ENCODE measurements around the gene NIT2.
A peak's percentile ranks its signal among the peaks of the same experiment; 100 is the strongest.
"Not testable (repeated sequence)": the region's sequence is repeated elsewhere in the genome, so short reads cannot be mapped to it uniquely, and the experiment has no call there.

The NIT2 gene, protein sequence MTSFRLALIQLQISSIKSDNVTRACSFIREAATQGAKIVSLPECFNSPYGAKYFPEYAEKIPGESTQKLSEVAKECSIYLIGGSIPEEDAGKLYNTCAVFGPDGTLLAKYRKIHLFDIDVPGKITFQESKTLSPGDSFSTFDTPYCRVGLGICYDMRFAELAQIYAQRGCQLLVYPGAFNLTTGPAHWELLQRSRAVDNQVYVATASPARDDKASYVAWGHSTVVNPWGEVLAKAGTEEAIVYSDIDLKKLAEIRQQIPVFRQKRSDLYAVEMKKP

DNA sequence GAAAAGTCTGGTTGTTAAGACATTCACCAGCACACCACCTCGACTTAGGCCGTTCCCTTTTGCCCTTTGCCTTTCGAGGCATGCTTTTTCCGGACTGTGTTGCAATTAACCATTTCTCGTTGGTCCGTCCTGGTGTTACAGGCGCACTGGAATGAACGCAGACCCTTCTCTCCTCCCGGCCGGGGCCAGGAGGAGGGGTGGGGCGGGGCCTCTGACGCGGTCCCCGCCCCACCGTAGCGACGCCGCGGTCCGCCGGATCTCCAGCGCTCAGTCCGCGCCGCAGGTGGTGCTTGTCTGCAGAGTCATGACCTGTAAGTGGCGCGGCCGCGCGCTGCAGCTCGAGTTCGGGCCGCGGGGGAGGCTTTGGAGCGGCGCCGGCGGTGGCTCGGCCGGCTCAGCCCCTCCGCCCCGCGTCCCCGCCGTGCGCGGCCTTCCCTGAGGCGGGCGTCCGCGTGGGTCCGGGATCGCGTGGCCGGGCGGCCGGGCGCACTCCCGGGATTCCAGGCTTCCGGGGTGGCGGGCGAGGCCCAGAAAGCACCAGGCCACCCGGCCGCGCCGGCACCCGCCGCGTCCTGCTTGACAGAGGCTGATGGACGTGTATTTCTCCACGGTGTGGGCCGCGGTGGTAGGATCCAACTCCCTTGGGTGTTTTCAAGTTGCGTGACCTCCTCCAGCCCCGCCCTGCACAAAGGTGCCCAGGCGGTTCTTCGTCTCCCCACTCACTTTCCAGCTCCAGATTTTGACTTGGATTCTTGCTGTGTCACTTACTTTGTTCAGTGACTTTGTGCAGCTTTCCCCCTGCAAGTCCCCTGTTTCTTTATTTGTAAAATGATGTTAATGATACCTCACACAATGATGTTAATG, at the start of gene NIT2:
TSS of gene NIT2 (plus strand) at position 270 of the 864 bp plus-strand sequence. CDS start at position 305, 35 bp downstream.
- peak; percentile 77 to 78 for DNase-seq (ENCODE audit: low read depth in 2 of 2)

DNA sequence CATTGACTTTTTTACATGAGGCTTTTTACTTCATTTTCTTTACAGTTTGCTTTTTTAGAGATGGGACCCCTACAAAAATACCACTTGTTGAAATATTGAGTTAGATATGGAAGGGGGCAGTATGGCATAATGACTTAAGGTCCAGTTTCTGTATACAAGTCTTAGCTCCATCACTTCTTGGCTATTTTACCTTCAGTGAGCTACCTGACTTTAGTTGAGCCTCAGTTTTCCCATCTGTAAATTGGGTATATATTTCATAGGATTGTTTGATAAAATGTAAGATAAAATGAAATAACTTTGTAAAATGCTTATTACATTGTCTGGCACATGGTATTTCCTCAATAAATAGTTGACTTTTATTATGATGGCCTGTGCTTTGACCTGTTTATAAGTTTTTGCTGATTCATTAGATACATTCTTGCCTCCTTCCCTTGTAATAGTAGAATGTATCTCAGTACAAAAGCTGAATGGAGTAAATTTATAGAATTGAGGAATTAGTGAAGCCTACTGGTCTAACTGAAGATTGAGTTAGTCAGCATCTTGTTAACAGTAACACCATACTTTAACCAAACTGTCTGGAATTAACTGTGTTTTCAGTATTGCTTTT, 46.2 kb upstream of the NIT2 start:
- no peak for DNase-seq (ENCODE audit: low read depth in 2 of 2)

DNA sequence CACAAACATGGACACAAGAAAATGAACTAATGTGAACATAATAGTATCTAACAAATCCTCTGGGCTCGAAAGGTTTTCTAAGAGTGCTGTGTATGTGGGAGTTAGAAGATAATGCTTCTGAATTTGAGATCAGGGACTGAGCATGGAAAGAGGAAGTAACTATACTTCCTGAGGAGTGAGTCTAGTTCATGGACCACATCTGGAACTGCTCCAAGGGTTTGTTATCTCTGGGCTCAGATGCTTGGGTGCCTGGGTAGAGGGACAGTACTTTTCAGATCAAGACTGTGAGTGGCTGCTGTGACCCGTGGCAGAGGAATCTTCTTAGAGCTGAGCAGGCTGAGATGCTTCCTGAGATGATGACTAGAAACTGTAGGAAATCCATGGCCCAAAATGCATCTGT, 45.2 kb upstream of the NIT2 start:
- DNase-seq (ENCODE audit: low read depth in 2 of 2): no peak

DNA sequence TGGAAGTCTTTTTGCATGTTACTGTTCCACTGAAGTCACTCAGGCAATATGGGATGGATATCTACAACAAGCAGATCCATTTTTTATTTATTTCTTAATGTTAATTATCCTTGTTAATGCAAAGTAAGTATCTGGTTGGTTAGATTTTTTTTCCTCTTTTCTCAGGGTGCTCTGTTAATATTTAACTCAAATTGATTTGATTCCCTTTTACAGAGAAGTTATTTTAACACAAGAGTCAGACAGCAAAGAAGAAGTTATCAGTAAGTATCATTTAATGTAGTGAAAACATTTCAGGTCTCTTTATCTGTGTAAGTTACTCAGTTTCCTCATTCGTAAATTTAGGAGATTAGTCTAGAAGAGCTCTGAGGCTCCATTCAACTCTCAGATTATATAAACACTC, 39.5 kb upstream of the NIT2 start:
- DNase-seq (ENCODE audit: low read depth in 2 of 2): no peak

DNA sequence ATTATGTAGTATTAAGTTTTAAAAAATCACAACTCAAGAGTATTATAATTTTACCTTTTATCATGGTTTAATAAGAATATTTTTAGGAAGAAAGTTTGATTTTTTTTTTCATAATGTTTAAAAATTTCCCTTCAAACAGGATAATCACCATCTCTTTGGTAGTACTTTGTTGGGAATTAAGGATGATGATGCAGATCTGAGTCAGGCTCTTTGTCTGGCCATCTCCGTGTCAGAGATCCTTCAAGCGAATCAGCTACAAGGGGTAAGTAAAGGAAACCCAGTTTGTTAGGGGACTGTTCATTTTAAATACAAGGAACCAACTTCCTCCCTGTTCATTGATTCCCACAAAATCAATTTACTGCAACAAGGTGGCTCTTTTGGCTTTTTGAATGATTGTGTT, 36.8 kb upstream of the NIT2 start:
- no peak for DNase-seq (ENCODE audit: low read depth in 2 of 2)

DNA sequence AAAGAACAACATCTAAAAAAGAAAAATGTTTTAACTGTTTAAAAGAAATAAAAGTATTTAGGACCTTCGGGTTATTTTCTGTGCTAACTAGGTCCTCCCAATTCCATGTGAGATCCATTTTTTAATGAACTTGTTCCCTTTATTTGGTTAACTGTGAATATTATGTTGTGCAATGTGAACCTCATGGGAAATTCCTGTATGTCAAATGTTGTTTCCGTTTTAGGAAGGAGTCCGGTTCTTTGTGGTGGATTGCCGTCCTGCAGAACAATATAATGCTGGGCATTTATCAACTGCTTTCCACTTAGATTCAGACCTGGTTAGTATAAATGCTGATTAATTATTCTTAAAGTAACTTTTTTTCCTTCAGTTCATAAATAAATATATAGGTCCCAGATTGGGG, 35.5 kb upstream of the NIT2 start:
- DNase-seq (ENCODE audit: low read depth in 2 of 2): no peak

DNA sequence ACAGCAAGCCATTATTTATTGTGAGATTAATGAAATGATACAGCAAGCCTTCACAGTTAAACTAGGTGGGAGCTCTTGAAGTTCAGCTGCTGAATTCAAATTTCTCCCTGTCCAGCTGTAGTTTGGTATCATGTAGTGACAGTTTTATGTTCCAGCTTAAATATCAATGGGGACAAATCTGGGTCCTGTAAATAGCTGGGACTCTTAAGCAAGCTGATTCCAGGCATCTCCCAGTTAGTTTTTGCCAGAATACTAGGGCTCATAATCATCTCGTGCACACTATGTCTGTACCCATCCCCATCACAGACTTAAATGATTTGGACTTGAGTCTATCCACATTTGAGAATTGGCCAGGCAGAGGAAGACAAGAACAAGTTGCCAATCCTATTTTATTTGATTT, 27.9 kb upstream of the NIT2 start:
- no peak for DNase-seq (ENCODE audit: low read depth in 2 of 2)

DNA sequence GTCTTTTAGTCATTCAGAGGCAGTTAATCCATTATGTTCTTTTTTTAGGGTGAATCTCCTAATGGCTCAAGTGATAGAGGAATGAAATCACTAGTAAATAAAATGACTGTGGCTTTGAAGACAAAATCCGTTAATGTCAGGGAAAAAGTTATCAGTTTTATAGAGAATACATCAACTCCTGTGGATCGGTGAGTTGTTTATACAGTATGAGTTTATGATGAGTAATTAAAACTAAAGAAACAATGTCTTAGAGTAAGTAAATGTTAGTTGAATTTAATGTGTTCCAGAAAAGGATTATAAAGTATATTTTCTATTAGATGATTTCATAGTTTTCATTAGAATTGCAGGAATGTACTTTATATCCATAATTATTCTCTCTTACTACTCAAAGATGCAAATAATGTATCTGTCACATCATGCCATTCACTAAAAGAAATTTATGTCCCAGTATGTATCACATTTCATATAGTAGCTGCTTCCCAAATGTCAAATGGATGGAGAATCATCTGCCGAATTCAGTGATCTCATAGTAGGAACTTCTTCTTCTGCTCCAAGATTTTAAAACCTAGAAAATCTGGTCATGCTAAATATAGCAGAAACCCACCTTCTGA, 24.1 kb upstream of the NIT2 start:
- DNase-seq (ENCODE audit: low read depth in 2 of 2): no peak

DNA sequence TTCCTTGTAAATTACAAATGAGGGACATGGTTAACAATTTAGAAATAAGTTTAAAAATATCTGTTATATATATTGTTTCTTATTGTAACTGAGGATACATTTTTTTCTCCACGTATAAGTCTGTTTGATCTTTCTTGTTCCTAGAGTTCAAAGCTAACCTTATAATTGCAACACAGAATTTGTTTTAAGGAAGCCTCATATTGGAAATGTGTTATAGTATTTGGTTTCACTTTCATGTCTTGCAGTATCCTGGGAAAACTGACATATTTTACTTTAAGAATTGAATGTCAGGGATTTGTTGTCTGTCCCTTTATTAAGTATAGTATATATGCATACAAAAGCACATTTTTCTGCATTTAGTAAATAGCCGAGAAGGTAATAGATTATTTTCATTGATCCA, 23.5 kb upstream of the NIT2 start:
- no peak for DNase-seq (ENCODE audit: low read depth in 2 of 2)

DNA sequence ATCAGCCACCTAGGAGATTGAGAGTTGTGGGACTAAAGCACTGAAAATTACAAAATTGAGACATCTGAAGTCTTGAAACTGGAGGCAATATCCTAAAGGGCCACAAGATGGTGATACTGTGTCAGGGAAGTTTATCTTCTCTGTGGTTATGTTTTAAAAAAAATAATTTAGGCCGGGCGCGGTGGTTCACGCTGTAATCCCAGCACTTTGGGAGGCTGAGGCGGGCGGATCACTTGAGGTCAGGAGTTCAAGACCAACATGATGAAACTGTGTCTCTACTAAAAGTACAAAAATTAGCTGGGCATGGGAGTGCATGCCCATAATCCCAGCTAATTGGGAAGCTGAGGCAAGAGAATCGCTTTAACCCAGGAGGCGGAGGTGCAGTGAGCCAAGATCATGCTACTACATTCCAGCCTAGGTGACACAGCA, 17.9 kb upstream of the NIT2 start:
- DNase-seq (ENCODE audit: low read depth in 2 of 2): peak in 1 of 2 donors; percentile 3

DNA sequence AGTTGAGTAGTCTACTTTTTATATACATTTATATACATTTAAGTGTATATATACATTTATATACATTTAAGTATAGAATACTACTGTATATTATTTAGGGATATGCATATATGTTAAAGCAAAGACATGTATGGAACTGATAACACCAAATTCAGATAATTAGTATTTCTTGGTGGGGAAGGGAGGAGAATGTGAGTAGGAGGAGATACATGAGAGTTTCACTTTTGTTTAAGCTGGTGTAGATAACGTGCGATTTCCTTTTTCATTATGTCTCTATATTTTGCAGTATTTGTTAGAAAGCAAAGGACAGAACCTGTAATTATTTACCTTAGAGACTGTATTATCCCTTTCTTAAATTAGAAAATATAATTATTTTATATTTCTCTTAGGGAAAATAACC, 16.6 kb upstream of the NIT2 start:
- DNase-seq (ENCODE audit: low read depth in 2 of 2): no peak

DNA sequence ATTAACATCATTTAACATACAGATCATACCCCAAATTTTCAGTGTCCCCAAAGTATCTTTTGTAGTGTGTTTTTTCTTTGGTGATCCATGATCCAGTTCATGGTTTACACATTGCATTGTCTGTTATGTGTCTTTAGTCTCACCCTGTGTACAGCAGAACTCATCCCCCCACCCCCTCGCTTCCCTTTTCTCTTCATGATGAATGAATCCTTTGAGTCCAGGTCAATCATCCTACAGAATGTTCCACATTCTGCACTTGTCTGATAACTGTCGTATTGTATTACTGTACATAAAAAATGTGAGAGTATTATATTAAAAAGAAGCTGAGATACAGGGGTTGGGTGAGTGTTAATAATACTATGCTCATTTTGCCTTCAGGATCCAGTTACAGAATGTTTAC, 14.6 kb upstream of the NIT2 start:
- DNase-seq (ENCODE audit: low read depth in 2 of 2): no peak

DNA sequence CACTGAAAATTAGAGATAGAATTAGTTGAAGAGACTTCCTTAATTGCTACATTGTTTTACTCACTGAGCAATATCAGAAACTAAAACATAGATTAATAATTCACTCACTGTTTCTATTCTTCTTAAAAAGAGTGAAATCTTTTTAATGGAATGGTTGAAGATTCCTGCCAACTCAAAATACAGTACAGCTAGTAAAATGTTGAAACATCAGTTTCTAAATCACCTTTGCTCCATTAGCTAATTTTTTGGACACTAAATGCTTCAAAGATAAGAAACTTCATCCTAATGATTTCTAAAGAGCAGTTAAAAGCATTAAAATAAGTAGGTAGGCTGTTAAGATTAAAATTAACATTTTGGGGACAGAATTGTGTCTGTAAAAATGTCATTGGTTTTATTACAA, 10.5 kb upstream of the NIT2 start:
- no peak for DNase-seq (ENCODE audit: low read depth in 2 of 2)

DNA sequence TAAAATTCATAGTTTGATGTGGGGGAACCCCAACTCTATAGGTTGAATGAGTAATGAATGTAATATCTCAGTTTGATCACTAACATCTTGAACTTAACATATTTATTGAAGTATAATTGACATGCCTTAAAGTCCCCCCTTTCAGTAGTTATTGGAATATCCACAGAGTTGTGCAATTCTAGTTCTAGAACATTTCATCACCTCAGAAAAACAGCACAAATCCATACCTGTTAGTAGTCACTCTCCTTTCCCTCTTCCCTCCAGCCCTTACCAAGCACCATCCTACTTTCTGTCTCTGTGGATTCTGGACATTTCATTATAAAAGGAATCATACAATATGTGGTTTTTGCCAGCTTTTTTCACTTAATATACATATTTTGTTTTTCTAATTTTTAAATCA, 8.7 kb upstream of the NIT2 start:
- DNase-seq (ENCODE audit: low read depth in 2 of 2): no peak

DNA sequence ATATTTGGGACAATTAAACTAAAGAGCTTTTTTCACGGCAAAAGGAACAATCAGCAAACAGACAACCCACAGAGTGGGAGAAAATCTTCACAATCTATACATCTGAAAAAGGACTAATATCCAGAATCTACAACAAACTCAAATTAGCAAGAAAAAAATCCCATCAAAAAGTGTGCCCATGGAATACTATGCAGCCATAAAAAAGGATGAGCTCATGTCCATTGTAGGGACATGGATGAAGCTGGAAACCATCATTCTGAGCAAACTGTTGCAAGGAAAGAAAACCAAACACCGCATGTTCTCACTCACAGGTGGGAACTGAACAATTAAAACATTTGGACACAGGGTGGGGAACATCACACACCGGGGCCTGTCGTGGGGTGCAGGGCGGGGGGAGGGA, 7.2 kb upstream of the NIT2 start:
- not testable (repeated sequence) for DNase-seq (ENCODE audit: low read depth in 2 of 2)

DNA sequence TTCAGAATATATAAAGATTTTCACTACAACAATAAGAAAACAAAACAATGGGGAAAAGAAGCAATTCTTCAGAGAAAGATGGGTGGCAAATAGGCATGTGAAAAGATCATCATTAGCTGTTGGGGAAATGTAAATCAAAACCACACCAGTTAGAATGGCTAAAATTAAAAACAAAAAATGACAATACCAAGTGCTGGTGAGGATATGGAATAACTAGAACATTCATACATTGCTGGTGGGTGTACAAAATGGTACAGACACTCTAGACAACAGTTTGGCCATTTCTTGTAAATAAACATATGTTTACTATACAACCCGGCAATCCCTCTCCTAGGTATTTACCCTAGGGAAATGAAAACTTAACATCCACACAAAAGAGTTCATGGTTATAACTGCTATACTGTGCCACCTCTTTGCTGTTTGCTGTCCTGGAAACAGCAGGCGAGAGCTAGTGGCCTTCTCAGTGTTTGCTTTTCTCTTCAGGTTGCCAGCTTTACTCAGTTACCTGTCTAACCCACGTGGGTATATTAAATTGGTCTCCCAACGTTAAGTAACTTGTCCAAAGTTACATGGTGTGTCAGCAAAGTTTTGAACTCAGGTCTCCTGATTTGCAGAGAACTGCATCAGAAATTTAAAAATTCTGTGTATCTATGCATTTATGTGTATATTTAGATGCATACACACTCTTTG, 4.6 kb upstream of the NIT2 start:
- DNase-seq (ENCODE audit: low read depth in 2 of 2): no peak

DNA sequence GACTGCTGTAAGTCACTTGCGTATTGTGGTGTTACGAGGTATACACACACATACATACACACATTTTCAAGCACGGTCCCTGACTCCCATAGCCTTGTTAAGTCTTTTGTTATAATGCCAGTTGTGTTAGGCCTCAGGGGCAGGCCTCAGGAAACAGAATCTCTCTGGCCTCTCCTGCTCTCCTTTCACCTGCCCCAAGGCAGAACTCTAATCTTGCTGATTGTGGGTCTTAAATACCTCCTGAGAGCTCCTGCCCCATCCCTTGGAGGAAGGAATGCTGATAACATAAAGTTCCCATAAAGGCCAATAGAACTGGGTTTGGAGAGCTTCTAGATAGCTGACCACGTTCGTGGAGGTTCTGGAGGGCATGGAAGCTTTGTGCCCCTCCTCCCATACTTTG, 3.9 kb upstream of the NIT2 start:
- no peak for DNase-seq (ENCODE audit: low read depth in 2 of 2)

DNA sequence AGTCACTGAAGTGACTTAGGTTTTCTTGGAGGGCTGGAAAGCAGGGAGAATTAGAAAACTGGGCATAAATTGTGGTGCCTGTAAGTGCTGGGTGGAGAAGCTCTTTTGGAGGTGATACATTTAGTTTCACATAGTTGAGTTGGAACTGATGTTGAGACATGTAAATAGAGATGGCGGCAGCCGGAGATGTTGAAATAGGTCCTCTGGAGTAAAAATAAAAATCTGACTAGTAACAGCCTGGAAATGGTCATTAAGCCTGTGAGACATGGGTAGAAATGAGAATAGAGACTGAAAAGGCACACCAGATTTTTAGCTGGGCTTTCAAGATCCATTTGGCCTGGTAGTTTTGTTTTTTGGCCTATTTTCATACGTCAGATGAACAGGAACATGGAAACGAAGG, 2.9 kb upstream of the NIT2 start:
- DNase-seq (ENCODE audit: low read depth in 2 of 2): no peak

DNA sequence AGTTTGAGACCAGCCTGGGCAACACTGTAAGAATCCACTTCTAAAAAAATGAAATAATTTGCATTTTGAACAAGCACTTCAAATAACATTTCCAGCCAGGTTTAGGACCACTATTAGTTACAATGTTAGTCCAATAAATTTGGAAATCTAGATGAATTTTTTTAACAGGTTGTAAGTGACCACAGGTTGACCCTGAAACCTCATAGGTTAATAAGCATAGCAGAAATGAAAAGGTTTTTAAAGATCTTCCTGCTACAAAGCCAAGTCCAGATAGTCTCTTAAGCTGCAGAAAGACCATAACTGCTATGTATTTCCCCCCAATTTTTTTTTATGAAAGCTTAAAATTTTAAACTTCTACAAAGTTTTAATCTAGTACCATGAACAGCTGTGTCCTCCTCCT, 1.5 kb upstream of the NIT2 start:
- DNase-seq (ENCODE audit: low read depth in 2 of 2): no peak

DNA sequence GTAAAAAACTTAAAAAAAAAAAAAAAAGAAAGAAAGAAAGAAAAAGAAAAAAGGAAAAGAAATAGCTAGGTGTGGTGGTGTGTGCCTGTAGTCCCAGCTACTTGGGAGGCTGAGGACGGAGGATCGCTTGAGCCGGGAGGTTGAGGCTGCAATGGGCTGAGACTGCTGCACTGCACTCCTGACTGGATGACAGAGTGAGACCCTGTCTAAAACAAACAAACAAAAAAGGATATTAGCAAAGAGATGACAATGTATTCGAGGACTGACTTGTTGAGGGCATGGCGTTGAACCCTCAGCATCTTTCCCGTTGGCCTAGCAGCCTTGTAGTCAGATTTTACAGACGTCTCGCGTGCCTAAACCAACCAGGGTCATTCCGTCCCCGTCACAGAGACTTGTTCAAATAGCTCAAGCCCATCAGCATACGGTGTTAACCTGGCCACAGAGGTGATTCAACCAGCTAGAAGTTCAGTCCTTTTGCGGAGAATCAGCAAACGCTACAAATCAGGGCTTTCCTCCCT, 528 bp upstream of the NIT2 start:
- DNase-seq (ENCODE audit: low read depth in 2 of 2): no peak

DNA sequence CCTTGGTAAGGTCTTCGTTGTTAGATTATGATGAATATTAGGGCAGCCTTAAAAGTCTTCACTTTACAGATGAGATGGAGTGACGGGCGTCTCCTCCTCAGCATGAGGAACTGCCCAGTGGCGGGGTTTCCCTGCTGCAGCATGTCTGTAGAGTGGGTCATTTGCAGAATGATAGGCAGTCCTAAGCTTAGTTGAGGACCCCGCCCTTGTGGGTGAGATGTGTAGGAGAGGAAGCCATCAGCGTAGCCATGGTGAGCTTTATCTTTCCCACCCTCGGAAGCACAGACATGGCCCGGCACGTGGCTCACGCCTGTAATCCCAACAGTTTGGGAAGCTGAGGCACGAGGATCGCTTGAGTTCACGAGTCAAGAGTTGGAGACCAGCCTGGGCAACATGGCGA, 877 bp downstream of the NIT2 start:
- peak in 1 of 2 donors; percentile 8 for DNase-seq (ENCODE audit: low read depth in 2 of 2)

DNA sequence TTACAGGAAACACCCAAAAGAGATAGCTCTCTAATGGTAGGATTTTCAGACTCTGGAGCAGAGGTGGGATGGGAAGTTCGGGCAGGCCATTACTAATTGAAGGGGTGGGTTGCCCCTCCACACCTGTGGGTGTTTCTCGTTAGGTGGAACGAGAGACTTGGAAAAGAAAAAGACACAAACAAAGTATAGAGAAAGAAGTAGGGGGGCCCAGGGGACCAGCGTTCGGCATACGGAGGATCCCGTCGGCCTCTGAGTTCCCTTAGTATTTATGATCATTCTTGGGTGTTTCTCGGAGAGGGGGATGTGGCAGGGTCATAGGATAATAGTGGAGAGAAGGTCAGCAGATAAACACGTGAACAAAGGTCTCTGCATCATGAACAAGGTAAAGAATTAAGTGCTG, 1.7 kb downstream of the NIT2 start:
- DNase-seq (ENCODE audit: low read depth in 2 of 2): not testable (repeated sequence)
